GM18502 (cell line): Measurements from ENCODE around the gene POLR2C.

Source experiments
- ATAC-seq: cut with Tn5 transposase; IDR thresholded peaks from one replicate; pipeline ENCODE4 v1.9.1; 2021; ENCODE audit warnings: mild to moderate bottlenecking; ENCODE audit not compliant: unreplicated experiment, poor library complexity

POLR2C gene

DNA sequence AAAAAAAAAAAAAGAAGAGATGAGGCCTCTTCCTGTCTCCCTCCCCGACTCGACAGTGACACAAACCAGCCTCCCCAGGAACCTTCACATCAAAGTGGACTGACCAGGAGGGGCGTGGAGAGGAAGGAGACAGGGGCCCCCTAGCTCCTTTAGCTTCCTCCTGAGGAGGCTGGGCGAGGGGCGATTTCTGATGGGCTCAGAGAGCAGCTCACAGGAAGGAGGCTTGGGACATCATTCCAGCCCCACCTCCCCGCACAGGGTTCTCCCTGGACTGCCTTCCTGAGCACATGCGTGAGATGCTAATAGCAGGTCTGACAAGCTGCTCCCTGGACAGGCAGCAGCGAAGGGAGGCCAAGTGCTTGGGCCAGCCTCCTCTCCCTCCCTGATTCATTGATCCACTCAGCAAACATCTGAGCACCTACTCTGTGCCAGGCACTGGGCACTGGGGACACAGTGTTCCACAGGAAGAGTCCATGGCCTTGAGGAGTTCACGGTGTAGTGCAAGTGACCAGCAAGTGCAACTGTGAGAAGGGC lies 38.2 kb downstream of the POLR2C start:
- ATAC-seq, result no peak

DNA sequence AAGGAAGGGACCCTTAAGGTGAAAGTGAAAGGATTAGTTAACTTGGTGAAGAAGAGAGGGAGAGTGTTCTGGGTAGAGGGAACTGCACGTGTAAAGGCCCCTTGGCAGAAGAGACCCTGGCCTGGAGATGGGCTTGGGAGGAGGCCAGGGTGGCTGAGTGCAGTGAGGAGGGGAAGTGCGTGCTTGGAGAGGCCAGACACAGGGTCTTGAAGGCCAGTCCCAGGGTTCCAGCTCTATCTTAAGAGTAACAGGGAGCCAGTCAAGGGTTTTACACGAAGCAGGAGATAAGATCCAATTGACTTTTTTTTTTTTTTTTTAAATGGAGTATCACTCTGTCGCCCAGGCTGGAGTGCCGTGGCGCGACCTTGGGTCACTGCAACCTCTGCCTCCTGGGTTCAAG lies 39.0 kb downstream of the POLR2C start:
- ATAC-seq, result no peak

GRCh38 chr16:57502048-57502775 lies 39.7 kb downstream of the POLR2C start:
- ATAC-seq, result no peak

DNA sequence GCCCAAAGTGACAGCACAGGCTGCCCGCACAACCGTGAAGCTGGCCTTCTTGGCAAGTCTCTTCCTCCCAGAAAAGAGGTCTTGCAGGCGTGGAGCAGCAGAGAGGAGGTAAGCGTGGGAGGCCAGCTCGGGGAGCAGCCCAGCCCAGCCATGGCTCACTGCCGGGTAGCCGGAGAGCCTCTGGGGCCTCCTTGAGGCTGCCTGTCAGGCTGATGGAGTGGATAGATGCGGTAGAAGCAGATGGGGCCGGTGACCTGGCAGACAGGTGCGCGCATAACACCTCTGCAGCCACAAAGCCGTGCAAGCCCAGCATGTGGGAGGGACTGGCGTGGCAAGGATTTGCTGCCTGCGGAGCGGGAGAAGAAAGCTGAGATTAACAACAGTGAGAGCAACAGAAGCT lies 40.9 kb downstream of the POLR2C start:
- no peak for ATAC-seq

DNA sequence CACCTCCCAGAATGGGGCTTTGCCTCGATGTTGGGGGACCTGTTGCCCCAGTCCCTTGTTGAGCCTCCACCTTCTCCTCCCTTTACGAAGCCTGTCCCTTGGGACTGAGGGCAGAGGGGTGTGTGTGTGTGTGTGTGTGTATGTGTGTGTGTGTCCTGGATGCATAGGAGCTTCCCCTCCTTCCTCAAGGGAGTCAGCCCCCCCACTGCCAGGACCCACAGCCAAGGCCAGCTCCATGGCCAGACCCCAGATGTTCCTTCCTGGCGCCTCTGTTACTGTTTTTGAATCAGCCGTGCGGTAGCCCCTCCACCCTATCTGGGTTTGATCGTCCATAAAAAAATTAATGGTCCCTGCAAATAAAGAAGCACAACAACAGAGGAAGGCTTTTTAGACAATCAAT lies 41.5 kb downstream of the POLR2C start:
- no peak for ATAC-seq

DNA sequence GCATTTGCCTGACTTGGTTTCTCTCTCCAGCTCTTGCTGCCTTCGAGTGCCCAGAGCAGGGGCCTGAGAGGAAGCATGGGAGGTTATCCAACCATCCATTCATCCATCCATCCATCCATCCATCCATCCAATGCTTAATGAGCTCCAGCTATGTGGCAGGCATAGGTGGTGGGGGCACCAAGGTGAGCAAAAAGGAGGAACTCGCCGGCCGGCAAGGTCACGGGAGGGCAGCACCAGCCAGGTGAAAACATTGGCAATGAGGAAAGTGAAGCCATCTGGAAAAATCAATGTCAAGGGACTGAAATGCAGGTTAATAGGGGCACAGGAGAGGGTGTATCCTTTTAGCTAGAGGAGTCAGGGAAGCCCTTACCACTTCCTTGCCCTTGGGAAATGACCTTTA lies 42.0 kb downstream of the POLR2C start:
- ATAC-seq, result no peak

DNA sequence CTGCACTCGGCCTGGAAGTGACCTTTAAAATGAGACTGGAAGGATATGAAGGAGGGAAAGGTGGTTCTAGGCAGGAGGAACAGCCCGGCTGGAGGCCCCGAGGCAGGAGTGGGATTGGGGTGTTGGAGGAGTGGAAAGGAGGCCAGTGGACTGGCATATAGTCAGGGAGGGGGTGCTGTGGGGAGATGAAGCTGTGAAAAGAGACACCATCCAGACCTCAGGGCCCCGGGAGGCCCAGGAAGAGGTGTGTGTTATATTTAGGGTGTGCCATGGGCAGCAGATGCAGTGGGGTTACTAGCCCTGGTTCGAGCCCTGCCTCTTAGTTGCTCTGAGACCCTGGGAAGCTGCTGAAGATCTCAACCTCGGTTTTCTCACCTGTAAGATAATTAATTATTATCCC lies 42.7 kb downstream of the POLR2C start:
- no peak for ATAC-seq

DNA sequence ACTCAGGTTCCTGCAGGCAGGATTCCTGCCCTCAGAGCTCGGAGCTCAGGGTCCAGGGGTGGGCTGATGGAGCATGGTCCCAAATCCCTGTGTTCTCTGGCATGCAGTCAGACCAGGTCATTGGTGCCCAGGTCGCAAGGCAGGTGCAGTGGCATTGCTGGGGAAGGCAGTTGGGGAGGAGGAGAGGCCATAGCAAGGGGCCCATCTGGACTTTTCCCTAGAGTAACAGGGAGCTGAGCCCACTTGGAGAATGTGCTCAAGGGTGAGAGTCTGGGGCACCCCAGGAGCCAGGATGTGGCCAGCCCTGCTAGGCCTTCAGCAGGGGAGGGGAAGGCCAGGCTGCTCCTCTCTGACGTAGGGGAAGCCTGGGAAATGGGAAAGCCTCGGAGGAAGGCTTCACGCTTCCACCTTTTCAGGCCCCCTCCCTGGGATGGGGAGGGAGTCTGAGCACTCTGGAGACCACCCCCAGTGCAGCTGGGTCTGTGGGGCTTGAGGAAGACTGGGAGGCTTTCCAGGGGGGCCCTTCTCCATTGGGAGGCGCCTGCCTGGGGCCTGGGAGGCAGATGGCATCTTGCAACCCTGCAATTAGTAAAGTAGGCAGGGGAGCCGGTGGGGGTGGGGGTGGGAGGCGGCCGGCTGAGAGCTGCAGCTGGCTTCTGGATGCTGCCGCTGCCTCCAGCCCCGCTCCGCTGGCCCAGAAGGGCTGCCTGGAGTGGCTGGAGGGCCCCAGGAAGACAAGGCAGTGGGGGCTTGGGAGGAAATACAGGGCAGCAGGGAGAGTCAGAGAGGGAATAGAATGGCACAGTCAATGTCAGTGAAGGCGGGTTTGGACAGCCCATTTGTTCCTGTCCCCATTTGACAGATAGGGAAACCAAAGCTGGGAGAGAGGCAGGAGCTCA lies 44.9 kb downstream of the POLR2C start:
- no peak for ATAC-seq

DNA sequence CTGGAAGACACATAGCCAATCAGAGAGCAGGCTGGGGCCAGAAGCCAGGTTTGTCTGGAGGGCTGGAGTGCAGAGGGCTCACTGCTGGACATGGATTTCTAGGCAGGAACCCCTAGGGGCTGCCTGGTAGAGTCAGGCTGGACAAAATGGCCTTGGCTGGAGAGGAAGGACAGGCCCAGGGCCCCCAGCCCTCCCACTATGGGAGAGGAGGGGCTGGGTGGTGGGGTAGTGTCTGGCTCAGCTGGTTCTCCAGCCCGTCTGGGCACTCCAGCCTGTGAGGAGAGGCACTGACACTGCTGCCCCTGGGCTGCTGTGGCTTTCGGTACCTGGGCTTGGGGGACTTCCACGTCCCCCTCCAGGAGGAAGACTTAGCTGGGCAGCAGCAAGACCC lies 45.6 kb downstream of the POLR2C start:
- ATAC-seq, result no peak

DNA sequence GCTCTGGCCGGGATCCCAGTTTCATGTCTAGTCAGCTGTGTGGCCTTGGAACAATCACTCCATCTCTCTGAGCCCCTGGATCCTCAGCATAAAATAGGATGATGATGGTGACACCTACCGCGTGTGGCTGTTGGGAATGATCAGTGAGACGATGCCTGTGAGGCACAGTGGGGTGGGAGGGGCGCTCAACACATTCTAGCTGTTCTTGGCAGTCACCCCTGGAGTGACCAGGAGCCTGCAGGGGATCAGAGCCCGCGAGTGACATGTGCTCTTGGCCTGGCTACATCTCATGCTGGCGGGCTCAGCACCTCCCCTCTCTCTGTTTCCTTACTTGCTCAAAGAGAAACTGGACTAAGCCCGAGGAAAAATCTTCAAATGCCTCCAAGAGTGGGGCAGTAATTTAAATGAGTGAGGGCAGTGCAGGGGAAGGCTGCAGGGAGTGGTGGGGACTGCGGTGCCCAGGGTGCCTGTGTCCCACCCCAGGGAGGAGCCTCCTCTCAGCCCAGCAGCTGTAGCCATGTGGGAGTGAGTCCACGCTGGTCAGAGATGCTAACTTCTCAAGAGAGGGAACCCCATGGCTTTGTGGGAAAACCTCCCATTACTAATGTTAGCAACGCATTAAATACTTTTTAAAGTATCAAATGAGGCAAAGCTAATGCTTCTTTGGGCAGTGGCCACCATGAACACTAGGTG lies 46.9 kb downstream of the POLR2C start:
- no peak for ATAC-seq

DNA sequence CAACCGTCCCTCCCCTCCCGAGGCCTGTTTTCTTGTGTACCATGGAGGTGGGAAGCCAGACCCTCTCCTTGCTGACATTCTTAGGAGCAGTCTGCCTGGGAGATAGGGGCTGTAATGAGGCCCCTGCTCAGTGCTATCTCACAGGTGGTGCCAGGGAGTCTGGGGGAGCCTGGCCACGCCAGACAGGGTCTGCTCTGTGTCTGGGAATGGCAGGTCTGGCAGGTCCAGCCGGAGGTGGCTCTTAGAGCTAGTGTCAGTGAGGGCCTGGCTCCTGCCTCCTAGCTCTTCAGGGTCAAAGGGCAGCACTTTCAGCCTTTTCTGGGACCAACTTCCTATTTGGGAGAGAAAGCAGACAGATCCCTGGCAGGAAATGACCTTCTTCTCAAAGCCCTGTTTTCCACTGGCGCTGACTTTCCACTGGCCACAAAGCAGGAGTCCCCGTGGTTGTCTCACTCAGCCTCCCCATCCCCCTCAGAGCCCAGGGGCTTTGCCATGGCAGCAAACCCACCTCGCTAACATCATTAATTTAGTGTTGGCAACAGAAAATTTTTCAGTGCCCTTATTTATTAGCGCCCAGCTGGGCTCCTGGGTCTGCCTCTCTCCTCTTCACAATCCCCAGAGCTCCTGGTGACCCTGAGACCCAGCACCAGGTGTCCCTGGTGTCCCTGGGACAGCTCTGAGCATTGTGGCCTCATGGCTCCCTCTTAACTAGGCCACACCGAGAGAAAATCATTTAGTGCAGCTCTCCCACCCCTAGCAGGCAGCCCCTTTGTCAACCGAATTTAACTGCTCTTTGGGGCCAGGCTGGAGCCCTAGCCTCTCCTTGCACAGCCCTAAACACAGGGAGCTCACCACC lies 47.8 kb downstream of the POLR2C start:
- no peak for ATAC-seq

- no peak for ATAC-seq
Measured at GRCh38 chr16:57512296-57513001, 50.0 kb downstream of the POLR2C start.

DNA sequence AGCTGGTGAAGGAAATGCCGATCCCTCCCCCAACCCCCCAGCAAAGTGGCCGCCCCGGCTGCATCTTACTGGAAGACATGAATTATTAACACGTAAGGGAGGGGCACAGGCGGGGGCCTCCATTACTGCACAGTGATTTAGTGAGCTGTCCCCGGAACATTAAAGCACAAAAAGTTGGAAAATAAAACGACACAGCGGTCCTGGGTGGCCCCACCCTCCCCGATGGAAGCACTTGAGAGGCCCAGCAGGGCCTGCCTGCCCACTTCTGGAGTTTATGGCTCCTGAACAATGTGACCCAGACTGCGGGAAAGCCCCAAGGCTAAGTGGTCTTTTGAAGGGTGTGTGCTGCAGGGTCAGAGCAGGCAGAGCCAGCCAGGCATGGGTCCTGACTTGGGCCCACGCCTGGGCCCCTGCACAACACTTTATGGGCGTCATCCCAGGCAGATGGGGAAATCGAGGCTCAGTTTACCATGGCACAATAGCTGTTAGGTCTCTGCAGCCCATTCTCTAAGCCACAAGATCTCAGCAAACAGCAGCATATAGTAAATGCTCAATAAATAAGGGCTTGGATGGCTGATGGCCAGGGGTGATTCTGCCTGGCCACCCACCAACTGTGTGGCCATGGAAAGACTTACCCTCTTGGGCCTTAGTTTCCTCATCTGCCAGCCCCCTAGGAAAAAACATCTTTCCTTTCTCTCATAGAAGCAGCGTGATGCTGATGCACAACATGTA lies 51.1 kb downstream of the POLR2C start:
- ATAC-seq, result no peak

DNA sequence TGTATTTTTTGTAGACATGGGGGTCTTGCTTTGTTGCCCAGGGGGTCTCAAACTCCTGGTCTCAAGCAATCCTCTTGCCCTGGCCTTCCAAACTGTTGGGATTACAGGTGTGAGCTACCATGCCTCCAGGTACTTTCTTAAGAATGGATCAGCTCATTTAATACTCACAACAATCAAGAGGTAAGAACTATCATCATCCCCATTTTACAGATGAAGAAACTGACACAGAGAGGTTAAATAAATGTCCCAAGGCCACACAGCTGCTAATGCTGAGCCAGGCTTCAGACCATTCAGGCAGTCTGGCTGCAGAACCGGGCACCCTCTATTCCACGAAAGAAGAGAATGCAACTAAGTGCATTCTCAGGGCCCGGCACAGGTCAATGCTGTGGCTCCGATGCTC lies 51.9 kb downstream of the POLR2C start:
- no peak for ATAC-seq

DNA sequence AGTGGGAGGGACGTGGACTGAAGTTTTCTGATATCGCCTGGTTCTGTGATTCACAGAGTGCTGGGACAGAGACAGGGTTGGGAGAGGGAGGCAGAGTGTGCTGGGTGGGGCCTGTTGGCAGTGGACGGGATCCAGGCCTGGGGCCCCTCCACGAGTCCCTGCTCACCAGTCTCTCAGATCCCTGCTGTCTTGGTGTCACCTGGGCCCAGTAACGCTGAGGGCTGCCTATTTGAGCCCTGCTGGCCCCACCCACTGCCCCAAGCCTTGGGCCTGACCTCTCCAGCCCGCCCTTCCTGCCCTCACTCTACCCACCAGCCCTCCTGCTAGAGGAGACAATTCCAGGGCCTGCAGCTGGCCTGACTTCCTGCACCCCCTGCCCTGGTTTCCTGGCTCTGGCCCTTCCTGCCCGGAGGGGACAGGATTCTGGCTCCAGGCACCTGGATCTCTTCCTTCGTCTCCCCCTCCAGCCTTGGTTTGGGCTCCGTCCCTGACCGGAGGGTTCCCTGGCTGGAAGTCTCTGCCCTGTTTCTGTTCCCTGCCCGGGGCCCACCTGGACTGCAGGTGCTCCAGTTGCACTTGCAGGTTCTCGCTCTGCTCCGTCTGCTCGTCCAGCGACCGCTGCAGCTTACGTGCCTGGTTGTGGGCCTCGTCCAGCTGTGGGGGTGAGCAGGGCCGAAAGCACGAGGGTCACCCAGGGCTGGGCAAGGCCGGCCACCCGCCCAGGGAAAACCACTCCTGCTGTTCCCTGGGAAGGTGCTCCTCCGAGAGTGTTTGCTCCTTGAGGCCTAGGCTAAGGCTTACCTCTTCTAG lies 52.5 kb downstream of the POLR2C start:
- ATAC-seq, result no peak

DNA sequence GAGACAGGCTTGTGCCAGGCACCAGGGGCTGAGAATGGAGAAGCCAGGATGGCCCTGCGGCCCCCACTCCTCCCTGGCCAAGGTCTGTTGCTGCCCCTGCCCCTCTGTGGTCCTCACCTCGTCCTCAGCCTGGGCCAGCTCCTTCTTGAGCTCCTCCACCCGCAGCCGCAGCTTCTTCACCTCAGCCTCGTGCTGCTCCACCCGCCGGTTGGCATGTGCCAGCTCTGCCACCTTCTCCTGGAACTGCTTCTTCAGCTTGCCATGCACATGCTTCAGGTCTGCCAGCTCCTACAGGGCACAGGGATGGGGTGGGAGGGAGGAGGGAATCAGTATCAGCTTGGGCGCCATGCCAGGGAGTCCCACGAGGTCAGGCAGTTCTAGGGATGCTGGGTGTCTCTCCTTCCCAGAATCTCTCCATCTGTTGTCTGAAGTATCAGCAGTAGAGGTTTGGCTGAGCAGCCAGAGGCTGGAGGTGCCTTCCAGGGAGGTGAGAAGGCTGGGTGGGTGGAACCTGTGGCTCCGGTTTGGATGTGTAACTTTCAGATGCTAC lies 53.8 kb downstream of the POLR2C start:
- no peak for ATAC-seq

DNA sequence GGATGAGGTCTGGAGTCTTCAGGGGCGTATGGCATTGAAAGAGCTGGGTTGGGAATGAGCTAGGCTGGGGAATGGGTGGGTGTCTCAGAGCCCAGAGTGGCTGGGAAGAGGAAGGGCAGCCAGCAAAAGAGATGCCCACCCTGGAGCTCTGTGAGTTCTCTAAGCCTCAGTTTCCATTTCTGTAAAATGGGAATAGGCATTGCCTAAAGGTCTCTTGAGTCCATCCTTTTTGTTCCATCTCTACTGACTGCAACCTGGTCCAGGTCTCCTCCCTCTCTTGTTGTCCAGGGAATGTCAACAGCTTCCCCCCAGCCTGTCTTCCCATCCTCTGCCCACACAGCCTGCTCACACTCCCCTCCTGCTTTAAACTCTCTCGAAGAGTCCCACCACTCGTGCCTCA lies 54.3 kb downstream of the POLR2C start:
- no peak for ATAC-seq
